H4 (cell line): ENCODE data around the gene SLC30A2. TPM values are rescaled to one million over a fixed set of nuclear protein-coding genes. Genes with fewer than 3 reads are reported as not detected.

Experiments
- DNase-seq: peaks from one replicate; pipeline ENCODE4 v3.0.0-alpha.2; 2015; ENCODE audit warnings: low spot score
- total RNA-seq: library from RNA; depleted of rRNA; stranded (reverse); fragments of >200 nt; shearing (Covaris generic); gene quantifications from 2 replicates; pipeline ENCODE4 v1.2.3, GENCODE V29; 2014

The SLC30A2 gene
- total RNA-seq, 1 experiment from 2014 or later, result not detected

- no peak for DNase-seq
These were observed 24.5 kb upstream of the SLC30A2 start for GRCh38 chr1:26070296-26070962.

- no peak for DNase-seq
These were observed 24.0 kb upstream of the SLC30A2 start for GRCh38 chr1:26069941-26070295.

GRCh38 chr1:26067432-26067911, 21.6 kb upstream of the SLC30A2 start, which contains the start of gene TRIM63:
Gene TRIM63, minus strand, starts transcription at chr1:26067630. Its CDS starts 136 bp downstream, at chr1:26067494.
- DNase-seq, result no peak

- DNase-seq, result no peak
These were observed 20.9 kb upstream of the SLC30A2 start for GRCh38 chr1:26066857-26067256.

- DNase-seq, result no peak
These were observed 20.2 kb upstream of the SLC30A2 start for GRCh38 chr1:26066160-26066559.

GRCh38 chr1:26064553-26064952, 18.6 kb upstream of the SLC30A2 start:
- DNase-seq, result no peak

GRCh38 chr1:26060832-26061574, 15.1 kb upstream of the SLC30A2 start:
- no peak for DNase-seq

GRCh38 chr1:26059906-26060305, 14.0 kb upstream of the SLC30A2 start:
- no peak for DNase-seq

- DNase-seq, result no peak
These were observed 12.2 kb upstream of the SLC30A2 start for GRCh38 chr1:26058052-26058595.

GRCh38 chr1:26057189-26057588, 11.3 kb upstream of the SLC30A2 start:
- DNase-seq, result no peak

GRCh38 chr1:26055041-26055440, 9.1 kb upstream of the SLC30A2 start:
- no peak for DNase-seq

GRCh38 chr1:26053718-26054560, 8.0 kb upstream of the SLC30A2 start:
- DNase-seq, result no peak

- no peak for DNase-seq
These were observed 4.3 kb upstream of the SLC30A2 start for GRCh38 chr1:26050248-26050640.

GRCh38 chr1:26049531-26050247, 3.8 kb upstream of the SLC30A2 start:
- DNase-seq, result no peak

GRCh38 chr1:26047278-26047874, 1.5 kb upstream of the SLC30A2 start:
- no peak for DNase-seq

- DNase-seq, result no peak
These were observed 553 bp upstream of the SLC30A2 start for GRCh38 chr1:26046246-26047095.

GRCh38 chr1:26044971-26045721, 772 bp downstream of the SLC30A2 start:
- no peak for DNase-seq

- no peak for DNase-seq
These were observed 1.5 kb downstream of the SLC30A2 start for GRCh38 chr1:26044414-26044813.

- no peak for DNase-seq
These were observed 2.2 kb downstream of the SLC30A2 start for GRCh38 chr1:26043765-26044164.
